ENCODE measurements around the gene AGPAT4. TPM values are rescaled to one million over a fixed set of nuclear protein-coding genes. Genes with fewer than 3 reads are reported as not detected.

AGPAT4 gene
- total and polyA plus RNA-seq, 2 of the 13 experiments (the other 11 are each of a cell fraction or from before 2014, with no cell fraction given): 0.07 to 0.13 TPM

DNA sequence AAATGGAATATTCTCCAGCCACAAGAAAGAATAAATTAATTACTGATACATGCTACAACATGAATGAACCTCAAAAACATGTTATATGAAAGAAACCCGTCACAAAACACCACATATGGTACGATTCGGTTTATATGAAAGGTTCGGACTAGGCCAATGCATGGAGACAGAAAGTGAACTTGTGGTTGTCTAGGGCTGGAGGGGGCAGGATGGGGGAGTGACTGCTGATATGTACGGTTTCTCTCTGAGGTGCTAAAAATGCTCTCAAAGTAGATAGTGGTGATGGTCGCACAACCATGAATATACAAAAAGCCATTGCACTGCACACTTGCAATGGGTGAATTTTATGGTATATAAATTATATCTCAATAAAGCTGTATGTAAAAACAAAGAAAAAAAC is 18.3 kb downstream of the AGPAT4 start (continued):
- TF ChIP-seq, protein P1, sequence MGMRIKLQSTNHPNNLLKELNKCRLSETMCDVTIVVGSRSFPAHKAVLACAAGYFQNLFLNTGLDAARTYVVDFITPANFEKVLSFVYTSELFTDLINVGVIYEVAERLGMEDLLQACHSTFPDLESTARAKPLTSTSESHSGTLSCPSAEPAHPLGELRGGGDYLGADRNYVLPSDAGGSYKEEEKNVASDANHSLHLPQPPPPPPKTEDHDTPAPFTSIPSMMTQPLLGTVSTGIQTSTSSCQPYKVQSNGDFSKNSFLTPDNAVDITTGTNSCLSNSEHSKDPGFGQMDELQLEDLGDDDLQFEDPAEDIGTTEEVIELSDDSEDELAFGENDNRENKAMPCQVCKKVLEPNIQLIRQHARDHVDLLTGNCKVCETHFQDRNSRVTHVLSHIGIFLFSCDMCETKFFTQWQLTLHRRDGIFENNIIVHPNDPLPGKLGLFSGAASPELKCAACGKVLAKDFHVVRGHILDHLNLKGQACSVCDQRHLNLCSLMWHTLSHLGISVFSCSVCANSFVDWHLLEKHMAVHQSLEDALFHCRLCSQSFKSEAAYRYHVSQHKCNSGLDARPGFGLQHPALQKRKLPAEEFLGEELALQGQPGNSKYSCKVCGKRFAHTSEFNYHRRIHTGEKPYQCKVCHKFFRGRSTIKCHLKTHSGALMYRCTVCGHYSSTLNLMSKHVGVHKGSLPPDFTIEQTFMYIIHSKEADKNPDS (CRISPR knock-in tag; IDR thresholded peaks at IDR 0.05): no peak
- TF ChIP-seq, protein P2, sequence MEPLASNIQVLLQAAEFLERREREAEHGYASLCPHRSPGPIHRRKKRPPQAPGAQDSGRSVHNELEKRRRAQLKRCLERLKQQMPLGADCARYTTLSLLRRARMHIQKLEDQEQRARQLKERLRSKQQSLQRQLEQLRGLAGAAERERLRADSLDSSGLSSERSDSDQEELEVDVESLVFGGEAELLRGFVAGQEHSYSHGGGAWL (CRISPR knock-in tag; IDR thresholded peaks at IDR 0.05): no peak
- no peak for TF ChIP-seq ZFX (CRISPR knock-in tag; IDR thresholded peaks at IDR 0.05; ENCODE audit: low read depth)
- no peak for TF ChIP-seq POLR2A (IDR thresholded peaks at IDR 0.05; ENCODE audit: insufficient read depth in 1 of 2, low read depth in 2 of 2, low read length in 2 of 2)
- TF ChIP-seq, protein P3, sequence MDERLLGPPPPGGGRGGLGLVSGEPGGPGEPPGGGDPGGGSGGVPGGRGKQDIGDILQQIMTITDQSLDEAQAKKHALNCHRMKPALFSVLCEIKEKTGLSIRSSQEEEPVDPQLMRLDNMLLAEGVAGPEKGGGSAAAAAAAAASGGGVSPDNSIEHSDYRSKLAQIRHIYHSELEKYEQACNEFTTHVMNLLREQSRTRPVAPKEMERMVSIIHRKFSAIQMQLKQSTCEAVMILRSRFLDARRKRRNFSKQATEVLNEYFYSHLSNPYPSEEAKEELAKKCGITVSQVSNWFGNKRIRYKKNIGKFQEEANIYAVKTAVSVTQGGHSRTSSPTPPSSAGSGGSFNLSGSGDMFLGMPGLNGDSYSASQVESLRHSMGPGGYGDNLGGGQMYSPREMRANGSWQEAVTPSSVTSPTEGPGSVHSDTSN (CRISPR knock-in tag; IDR thresholded peaks at IDR 0.05): no peak
- TF ChIP-seq ZNF766 (CRISPR knock-in tag; IDR thresholded peaks at IDR 0.05; ENCODE audit: borderline replicate concordance): no peak

- Histone ChIP-seq H3K4me1 (ENCODE audit: insufficient read depth, low read length) (no peaks in the 10 kb centered on the region), H3K4me3 (replicated peaks in 1 of 3; ENCODE audit: insufficient read depth in 1 of 3, low read depth in 2 of 3, low read length in 3 of 3) (no peak overlapping the region), H3K4me2 (ENCODE audit: low read depth, low read length) (no peak overlapping the region), H4K20me1 (ENCODE audit: insufficient read depth, low read length) (no peaks in the 10 kb centered on the region), H3K36me3 (replicated peaks in 1 of 2; ENCODE audit: control insufficient read depth in 1 of 2, insufficient read depth in 2 of 2, low read length in 2 of 2) (no peaks in the 10 kb centered on the region), H2AFZ (ENCODE audit: low read length) (no peak overlapping the region), H3K79me2 (ENCODE audit: insufficient read depth, low read length) (no peaks in the 10 kb centered on the region), H3K27ac (ENCODE audit: extremely low read length, insufficient read depth, low read length) (no peak overlapping the region), H3K27me3 (ENCODE audit: control insufficient read depth in 1 of 2, insufficient read depth in 2 of 2, low read length in 2 of 2) (peaks cover 0 to 5% of the 10 kb centered on the region in 2 experiments; a peak in 1 of 5 replicates), H3K9me3 (ENCODE audit: low read length) (no peaks in the 10 kb centered on the region), H3K9ac (ENCODE audit: insufficient read depth, low read depth, low read length) (no peak overlapping the region)
- no peak for ATAC-seq
- TF ChIP-seq ZNF576 (CRISPR knock-in tag; IDR thresholded peaks at IDR 0.05): no peak
- CTCF ChIA-PET (ENCODE audit: low intra/inter-chr PET ratio, low total read pairs): no interaction called here
- no TSS peak for BruUV-seq (replicated peaks)
- 50% methylated on average over 17 of the region's 17 CpGs for WGBS (ENCODE audit: low lambda C conversion rate)
- in situ Hi-C loops (cut with HindIII; ENCODE audit: extremely low pct_ligation_motif_present, low pct_unique_long_range_greater_than_20kb) (no loop called here), intact Hi-C loops (cut with micrococcal nuclease; ENCODE audit: unreplicated experiment) (no loop called here)
- no peak for FAIRE-seq
- POLR2A ChIA-PET: no interaction called here
- DNase-seq (ENCODE audit: low spot score): no peak
Measured at GRCh38 chr6:161254464-161255253, 19.2 kb downstream of the AGPAT4 start.

Data from HepG2 (cell line).